ENCODE measurements around the gene POF1B.

The POF1B gene

DNA sequence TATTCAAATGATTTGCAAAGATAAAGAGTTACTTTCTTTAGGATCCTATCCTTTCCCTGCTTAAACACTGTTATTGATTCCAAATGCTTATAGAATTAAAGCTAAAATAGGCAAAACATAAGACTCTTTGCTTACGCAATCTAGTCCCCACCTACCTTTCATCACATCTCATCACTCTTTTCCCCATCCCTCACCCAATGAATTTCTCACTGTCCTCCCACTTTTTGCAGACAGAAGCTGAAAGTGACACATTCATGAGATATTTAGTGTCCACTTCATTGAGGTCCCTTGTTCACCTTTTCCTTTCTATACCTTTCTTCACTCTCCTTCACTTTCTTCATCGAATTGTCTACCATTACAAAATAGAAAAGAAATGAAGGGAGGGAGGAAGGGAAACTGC is 136.3 kb downstream of the POF1B start:
- no peak for DNase-seq

All from activated CD4-positive, alpha-beta T cell treated with anti-CD3 and anti-CD28 coated beads for 48 hours (primary cell).